ENCODE data around the gene MSRB2.

MSRB2 gene

DNA sequence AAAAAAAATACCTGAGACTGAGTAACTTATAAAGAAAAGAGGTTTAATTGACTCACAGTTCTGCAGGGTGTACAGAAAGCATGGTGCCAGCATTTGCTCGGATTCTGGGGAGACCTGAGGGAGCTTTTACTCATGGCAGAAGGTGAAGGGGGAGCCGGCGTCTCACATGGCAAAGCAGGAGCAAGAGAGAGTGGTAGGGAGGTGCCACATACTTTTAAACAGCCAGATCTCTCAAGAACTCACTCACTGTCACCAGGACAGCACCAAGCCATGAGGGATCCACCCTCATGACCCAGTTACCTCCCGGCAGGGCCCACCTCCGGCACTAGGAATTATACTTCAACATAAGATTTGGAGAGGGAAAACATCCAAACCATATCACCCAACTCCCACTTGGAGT is 25.8 kb downstream of the MSRB2 start:
- Histone ChIP-seq H2AFZ (ENCODE audit: low read length) (no peak overlapping the region), H3K4me3 (ENCODE audit: low read length) (no peak overlapping the region), H3F3A (ENCODE audit: insufficient read depth, low read length) (no peaks in the 10 kb centered on the region), H3K4me2 (ENCODE audit: low read depth, low read length) (no peak overlapping the region), H3K9ac (ENCODE audit: low read length) (no peak overlapping the region), H3K36me3 (replicated peaks; ENCODE audit: insufficient read depth, low read length) (no peaks in the 10 kb centered on the region), H4K20me1 (ENCODE audit: insufficient read depth, low read length) (no peaks in the 10 kb centered on the region), H3K27me3 (replicated peaks; ENCODE audit: insufficient read depth, low read length) (no peaks in the 10 kb centered on the region), H3K79me2 (ENCODE audit: low read length) (no peaks in the 10 kb centered on the region), H3K27ac (ENCODE audit: low read length) (no peak overlapping the region), H3K9me2 (replicated peaks; ENCODE audit: insufficient read depth, low read length) (no peaks in the 10 kb centered on the region), H3K9me3 (replicated peaks; ENCODE audit: insufficient read depth, low read length) (no peaks in the 10 kb centered on the region), H3K4me1 (ENCODE audit: low read length) (no peaks in the 10 kb centered on the region)
- TF ChIP-seq EZH2 (optimal IDR thresholded peaks at IDR 0.05; ENCODE audit: low read depth, low read length) (no peak), EZH2phosphoT487 (IDR thresholded peaks at IDR 0.05; ENCODE audit: low read length) (no peak)
- TF ChIP-seq, protein P1, sequence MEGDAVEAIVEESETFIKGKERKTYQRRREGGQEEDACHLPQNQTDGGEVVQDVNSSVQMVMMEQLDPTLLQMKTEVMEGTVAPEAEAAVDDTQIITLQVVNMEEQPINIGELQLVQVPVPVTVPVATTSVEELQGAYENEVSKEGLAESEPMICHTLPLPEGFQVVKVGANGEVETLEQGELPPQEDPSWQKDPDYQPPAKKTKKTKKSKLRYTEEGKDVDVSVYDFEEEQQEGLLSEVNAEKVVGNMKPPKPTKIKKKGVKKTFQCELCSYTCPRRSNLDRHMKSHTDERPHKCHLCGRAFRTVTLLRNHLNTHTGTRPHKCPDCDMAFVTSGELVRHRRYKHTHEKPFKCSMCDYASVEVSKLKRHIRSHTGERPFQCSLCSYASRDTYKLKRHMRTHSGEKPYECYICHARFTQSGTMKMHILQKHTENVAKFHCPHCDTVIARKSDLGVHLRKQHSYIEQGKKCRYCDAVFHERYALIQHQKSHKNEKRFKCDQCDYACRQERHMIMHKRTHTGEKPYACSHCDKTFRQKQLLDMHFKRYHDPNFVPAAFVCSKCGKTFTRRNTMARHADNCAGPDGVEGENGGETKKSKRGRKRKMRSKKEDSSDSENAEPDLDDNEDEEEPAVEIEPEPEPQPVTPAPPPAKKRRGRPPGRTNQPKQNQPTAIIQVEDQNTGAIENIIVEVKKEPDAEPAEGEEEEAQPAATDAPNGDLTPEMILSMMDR (IDR thresholded peaks at IDR 0.05; ENCODE audit: low read length) = no peak
- DNase-seq = no peak

DNA sequence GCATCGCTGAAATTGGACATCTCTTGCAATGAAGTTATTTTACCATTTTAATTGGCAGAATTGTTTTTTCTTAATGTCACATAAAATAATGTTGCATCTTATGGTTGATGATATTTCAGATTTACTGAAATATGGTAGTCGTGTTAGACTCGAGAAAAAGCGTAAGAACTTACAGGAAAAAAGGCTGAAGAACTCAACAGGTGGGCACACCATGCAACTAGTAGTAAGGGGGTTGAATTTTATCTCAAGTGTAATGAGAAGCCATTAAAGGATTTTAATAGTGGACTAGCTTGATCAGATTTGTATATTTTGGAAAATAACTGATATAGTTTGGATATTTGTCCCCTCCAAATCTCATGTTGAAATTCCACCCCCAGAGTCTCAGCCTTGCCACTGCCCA is 41.1 kb downstream of the MSRB2 start:
- TF ChIP-seq, protein P1 (IDR thresholded peaks at IDR 0.05; ENCODE audit: low read length) = no peak
- TF ChIP-seq EZH2 (optimal IDR thresholded peaks at IDR 0.05; ENCODE audit: low read depth, low read length) (no peak), EZH2phosphoT487 (IDR thresholded peaks at IDR 0.05; ENCODE audit: low read length) (no peak)
- Histone ChIP-seq H3F3A (ENCODE audit: insufficient read depth, low read length) (no peaks in the 10 kb centered on the region), H3K36me3 (replicated peaks; ENCODE audit: insufficient read depth, low read length) (no peaks in the 10 kb centered on the region), H3K9me2 (replicated peaks; ENCODE audit: insufficient read depth, low read length) (no peaks in the 10 kb centered on the region), H3K9me3 (replicated peaks; ENCODE audit: insufficient read depth, low read length) (no peaks in the 10 kb centered on the region), H2AFZ (ENCODE audit: low read length) (no peak overlapping the region), H3K4me1 (ENCODE audit: low read length) (no peaks in the 10 kb centered on the region), H3K27ac (ENCODE audit: low read length) (no peak overlapping the region), H3K79me2 (ENCODE audit: low read length) (no peaks in the 10 kb centered on the region), H3K4me3 (ENCODE audit: low read length) (no peak overlapping the region), H3K9ac (ENCODE audit: low read length) (no peak overlapping the region), H4K20me1 (ENCODE audit: insufficient read depth, low read length) (no peaks in the 10 kb centered on the region), H3K27me3 (replicated peaks; ENCODE audit: insufficient read depth, low read length) (no peaks in the 10 kb centered on the region), H3K4me2 (ENCODE audit: low read depth, low read length) (no peak overlapping the region)
- DNase-seq = no peak

DNA sequence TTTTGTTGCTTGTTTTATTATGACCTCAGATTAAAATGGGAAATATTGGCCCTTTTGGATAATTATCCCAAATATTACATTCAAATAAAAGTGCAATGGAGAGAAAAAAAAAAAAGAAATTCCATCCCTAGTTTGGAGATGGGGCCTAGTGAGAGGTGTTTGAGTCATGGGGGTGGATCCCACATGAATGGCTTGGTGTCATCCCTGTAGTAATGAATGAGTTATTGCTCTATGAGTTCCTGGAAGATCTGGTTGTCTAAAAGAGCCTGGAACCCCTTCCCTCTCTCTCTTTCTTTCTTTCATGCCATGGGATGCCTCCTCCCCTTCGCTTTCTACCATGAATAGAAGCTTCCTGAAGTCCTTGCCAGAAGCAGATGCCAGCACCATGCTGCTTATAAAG is 44.3 kb downstream of the MSRB2 start:
- Histone ChIP-seq H4K20me1 (ENCODE audit: insufficient read depth, low read length) (no peaks in the 10 kb centered on the region), H3K36me3 (replicated peaks; ENCODE audit: insufficient read depth, low read length) (no peaks in the 10 kb centered on the region), H3K9me2 (replicated peaks; ENCODE audit: insufficient read depth, low read length) (no peaks in the 10 kb centered on the region), H3K4me3 (ENCODE audit: low read length) (no peak overlapping the region), H3F3A (ENCODE audit: insufficient read depth, low read length) (no peaks in the 10 kb centered on the region), H3K27ac (ENCODE audit: low read length) (no peak overlapping the region), H3K4me2 (ENCODE audit: low read depth, low read length) (no peak overlapping the region), H3K4me1 (ENCODE audit: low read length) (no peaks in the 10 kb centered on the region), H3K9ac (ENCODE audit: low read length) (no peak overlapping the region), H3K9me3 (replicated peaks; ENCODE audit: insufficient read depth, low read length) (no peaks in the 10 kb centered on the region), H2AFZ (ENCODE audit: low read length) (no peak overlapping the region), H3K27me3 (replicated peaks; ENCODE audit: insufficient read depth, low read length) (no peaks in the 10 kb centered on the region), H3K79me2 (ENCODE audit: low read length) (no peaks in the 10 kb centered on the region)
- no peak for DNase-seq
- TF ChIP-seq EZH2phosphoT487 (IDR thresholded peaks at IDR 0.05; ENCODE audit: low read length) = no peak

DNA sequence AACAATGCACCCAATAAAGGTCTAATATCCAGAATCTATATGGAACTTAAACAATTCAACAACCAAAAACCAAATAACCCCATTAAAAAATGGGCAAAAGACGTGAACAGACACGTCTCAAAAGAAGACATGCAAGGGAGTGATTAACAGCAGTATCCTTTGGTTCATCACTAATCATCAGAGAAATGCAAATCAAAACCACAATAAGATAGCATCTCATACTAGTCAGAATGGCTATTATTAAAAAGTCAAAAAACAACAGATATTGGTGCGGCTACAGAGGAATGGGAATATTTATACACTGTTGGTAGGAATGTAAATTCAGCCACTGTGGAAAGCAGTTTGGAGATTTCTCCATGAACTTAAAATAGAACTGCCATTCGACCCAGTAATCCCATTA is 46.6 kb downstream of the MSRB2 start:
- Histone ChIP-seq H3K27me3 (replicated peaks; ENCODE audit: insufficient read depth, low read length) (no peaks in the 10 kb centered on the region), H3K27ac (ENCODE audit: low read length) (no peak overlapping the region), H2AFZ (ENCODE audit: low read length) (no peak overlapping the region), H3K4me1 (ENCODE audit: low read length) (no peaks in the 10 kb centered on the region), H3F3A (ENCODE audit: insufficient read depth, low read length) (no peaks in the 10 kb centered on the region), H3K9me2 (replicated peaks; ENCODE audit: insufficient read depth, low read length) (no peaks in the 10 kb centered on the region), H3K4me2 (ENCODE audit: low read depth, low read length) (no peak overlapping the region), H3K9ac (ENCODE audit: low read length) (no peak overlapping the region), H3K4me3 (ENCODE audit: low read length) (no peak overlapping the region), H3K36me3 (replicated peaks; ENCODE audit: insufficient read depth, low read length) (no peaks in the 10 kb centered on the region), H3K79me2 (ENCODE audit: low read length) (no peaks in the 10 kb centered on the region), H4K20me1 (ENCODE audit: insufficient read depth, low read length) (no peaks in the 10 kb centered on the region), H3K9me3 (replicated peaks; ENCODE audit: insufficient read depth, low read length) (no peaks in the 10 kb centered on the region)
- TF ChIP-seq EZH2 (optimal IDR thresholded peaks at IDR 0.05; ENCODE audit: low read depth, low read length) (no peak), EZH2phosphoT487 (IDR thresholded peaks at IDR 0.05; ENCODE audit: low read length) (no peak)
- TF ChIP-seq, protein P1 (IDR thresholded peaks at IDR 0.05; ENCODE audit: low read length) = no peak
- no peak for DNase-seq

All from MM.1S (cell line).